Stimulated activated CD8-positive, alpha-beta memory T cell treated with anti-CD3 and anti-CD28 coated beads, Interleukin-15, amount 100 ng/mL, for 24 hours (primary cell): ENCODE data around the gene ARAP1.
"Not testable (repeated sequence)": the region's sequence is repeated elsewhere in the genome, so short reads cannot be mapped to it uniquely, and the experiment has no call there.

ENCODE experiments used
- DNase-seq: peaks from one replicate; pipeline ENCODE4 v3.0.0-alpha.2; 2020; ENCODE audit warnings: low read depth

Gene ARAP1

GRCh38 chr11:72752088-72752914 lies at the start of gene ARAP1:
Gene ARAP1 (minus strand): TSS chr11:72752408. CDS start chr11:72727128, 25,280 bp downstream.
- peak; percentile 47 for DNase-seq

- no peak for DNase-seq
Observed at GRCh38 chr11:72799441-72799840, 47.2 kb upstream of the ARAP1 start.

- no peak for DNase-seq
Observed at GRCh38 chr11:72798361-72798760, 46.2 kb upstream of the ARAP1 start.

GRCh38 chr11:72793425-72794367 lies 41.5 kb upstream of the ARAP1 start, which contains the start of gene STARD10:
Gene STARD10 (minus strand): TSS chr11:72794047. CDS start chr11:72781181, 12,866 bp downstream.
- DNase-seq: peak; percentile 85

- DNase-seq: no peak
Observed at GRCh38 chr11:72793076-72793424, 40.8 kb upstream of the ARAP1 start.

- no peak for DNase-seq
Observed at GRCh38 chr11:72792437-72793021, 40.3 kb upstream of the ARAP1 start.

- not testable (repeated sequence) for DNase-seq
Observed at GRCh38 chr11:72791228-72791627, 39.0 kb upstream of the ARAP1 start.

GRCh38 chr11:72789493-72790131 lies 37.4 kb upstream of the ARAP1 start:
- no peak for DNase-seq

- no peak for DNase-seq
Observed at GRCh38 chr11:72788241-72788640, 36.0 kb upstream of the ARAP1 start.

GRCh38 chr11:72787216-72788104 lies 35.3 kb upstream of the ARAP1 start:
- no peak for DNase-seq

GRCh38 chr11:72786305-72787215 lies 34.4 kb upstream of the ARAP1 start:
- no peak for DNase-seq

GRCh38 chr11:72784662-72785061 lies 32.5 kb upstream of the ARAP1 start:
- no peak for DNase-seq

- no peak for DNase-seq
Observed at GRCh38 chr11:72783144-72783905, 31.1 kb upstream of the ARAP1 start.

- DNase-seq: no peak
Observed at GRCh38 chr11:72782081-72782920, 30.1 kb upstream of the ARAP1 start.

GRCh38 chr11:72781313-72782080 lies 29.3 kb upstream of the ARAP1 start:
- peak; percentile 23 for DNase-seq

- DNase-seq: no peak
Observed at GRCh38 chr11:72781063-72781312, 28.8 kb upstream of the ARAP1 start.

- no peak for DNase-seq
Observed at GRCh38 chr11:72780296-72781062, 28.3 kb upstream of the ARAP1 start.
